ENCODE measurements around the gene XPNPEP2.
A peak's percentile ranks its signal among the peaks of the same experiment; 100 is the strongest.

- TF ChIP-seq, protein P1, sequence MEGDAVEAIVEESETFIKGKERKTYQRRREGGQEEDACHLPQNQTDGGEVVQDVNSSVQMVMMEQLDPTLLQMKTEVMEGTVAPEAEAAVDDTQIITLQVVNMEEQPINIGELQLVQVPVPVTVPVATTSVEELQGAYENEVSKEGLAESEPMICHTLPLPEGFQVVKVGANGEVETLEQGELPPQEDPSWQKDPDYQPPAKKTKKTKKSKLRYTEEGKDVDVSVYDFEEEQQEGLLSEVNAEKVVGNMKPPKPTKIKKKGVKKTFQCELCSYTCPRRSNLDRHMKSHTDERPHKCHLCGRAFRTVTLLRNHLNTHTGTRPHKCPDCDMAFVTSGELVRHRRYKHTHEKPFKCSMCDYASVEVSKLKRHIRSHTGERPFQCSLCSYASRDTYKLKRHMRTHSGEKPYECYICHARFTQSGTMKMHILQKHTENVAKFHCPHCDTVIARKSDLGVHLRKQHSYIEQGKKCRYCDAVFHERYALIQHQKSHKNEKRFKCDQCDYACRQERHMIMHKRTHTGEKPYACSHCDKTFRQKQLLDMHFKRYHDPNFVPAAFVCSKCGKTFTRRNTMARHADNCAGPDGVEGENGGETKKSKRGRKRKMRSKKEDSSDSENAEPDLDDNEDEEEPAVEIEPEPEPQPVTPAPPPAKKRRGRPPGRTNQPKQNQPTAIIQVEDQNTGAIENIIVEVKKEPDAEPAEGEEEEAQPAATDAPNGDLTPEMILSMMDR (conservative IDR thresholded peaks at IDR 0.05 in 1 of 2, IDR thresholded peaks at IDR 0.05 in 1 of 2; ENCODE audit: extremely low read depth in 1 of 2, insufficient read depth in 1 of 2, low read depth in 1 of 2, low read length in 2 of 2) = peak; percentile 65 to 84
- no peak for TF ChIP-seq EZH2 (IDR thresholded peaks at IDR 0.05; ENCODE audit: borderline replicate concordance, low read length)
Observed at GRCh38 chrX:129726307-129727111, 12.3 kb upstream of the XPNPEP2 start.

Data from mammary epithelial cell (primary cell).